Keratinocyte (primary cell): Measurements from ENCODE around the gene ECHDC1. TPM values are rescaled to one million over a fixed set of nuclear protein-coding genes. Genes with fewer than 3 reads are reported as not detected.

Source experiments
- DNase-seq: peaks from one replicate; pipeline ENCODE4 v3.0.0-alpha.2; 2011; ENCODE audit warnings: low read depth, missing footprints, low spot score
- FAIRE-seq: peaks from 2 replicates; lab custom pipeline; 2011; peaks lifted over from hg19 to GRCh38; lab: Jason Lieb, UNC
- H2AFZ ChIP-seq: 2 replicates; pipeline ENCODE4 v1.6.0; 2012; ENCODE audit warnings: low read length, control low read depth, inconsistent platforms; ENCODE audit not compliant: control insufficient read depth
- H3K27ac ChIP-seq: 2 replicates; pipeline ENCODE4 v1.5.1; 2011; ENCODE audit warnings: low read length; ENCODE audit not compliant: control insufficient read depth, insufficient read depth
- H3K27me3 ChIP-seq: 3 replicates; pipeline ENCODE4 v1.6.0; 2011; ENCODE audit warnings: low read length; ENCODE audit not compliant: control insufficient read depth, insufficient read depth; ENCODE audit errors: extremely low read depth
- H3K36me3 ChIP-seq, 2 experiments: 2 replicates in 1 of 2; 3 replicates in 1 of 2; pipeline ENCODE4 v1.5.1; 2011; ENCODE audit warnings: low read length in 2 of 2, mild to moderate bottlenecking in 1 of 2; ENCODE audit not compliant: control insufficient read depth in 2 of 2, insufficient read depth in 2 of 2; ENCODE audit errors: extremely low read depth in 1 of 2
- H3K4me1 ChIP-seq: 3 replicates; pipeline ENCODE4 v1.5.1; 2011; ENCODE audit warnings: low read length; ENCODE audit not compliant: control insufficient read depth, insufficient read depth; ENCODE audit errors: extremely low read depth
- H3K4me2 ChIP-seq: 3 replicates; pipeline ENCODE4 v1.6.0; 2011; ENCODE audit warnings: low read depth, low read length; ENCODE audit not compliant: control insufficient read depth, insufficient read depth; ENCODE audit errors: extremely low read depth
- H3K4me3 ChIP-seq, 3 experiments: fragments of 200-600 bp in 1 of 3; sonication (generic) in 1 of 3; 2 replicates in 2 of 3; 3 replicates in 1 of 3; pipeline ENCODE4 v1.5.1; 2011 to 2016; ENCODE audit warnings: low read length in 3 of 3, mild to moderate bottlenecking in 3 of 3, control low read depth in 2 of 3, inconsistent platforms in 1 of 3, low read depth in 1 of 3, mixed read lengths in 1 of 3, mixed run types in 1 of 3, moderate library complexity in 1 of 3; ENCODE audit not compliant: control insufficient read depth in 2 of 3, insufficient read depth in 2 of 3; ENCODE audit errors: extremely low read depth in 1 of 3
- H3K79me2 ChIP-seq: 2 replicates; pipeline ENCODE4 v1.6.0; 2012; ENCODE audit warnings: low read length; ENCODE audit not compliant: control insufficient read depth, insufficient read depth
- H3K9ac ChIP-seq: 3 replicates; pipeline ENCODE4 v1.6.0; 2011; ENCODE audit warnings: low read length; ENCODE audit not compliant: control insufficient read depth, insufficient read depth; ENCODE audit errors: extremely low read depth
- H3K9me1 ChIP-seq: 3 replicates; pipeline ENCODE4 v1.6.0; 2011; ENCODE audit warnings: low read length; ENCODE audit not compliant: control insufficient read depth, insufficient read depth; ENCODE audit errors: extremely low read depth
- H3K9me3 ChIP-seq: 2 replicates; pipeline ENCODE4 v1.5.1; 2012; ENCODE audit warnings: low read depth, low read length; ENCODE audit not compliant: control insufficient read depth
- H4K20me1 ChIP-seq: 3 replicates; pipeline ENCODE4 v1.6.0; 2011; ENCODE audit warnings: low read length; ENCODE audit not compliant: control insufficient read depth, insufficient read depth; ENCODE audit errors: extremely low read depth
- CTCF ChIP-seq, 3 experiments: IDR thresholded peaks in 1 of 3; conservative IDR thresholded peaks in 1 of 3; optimal IDR thresholded peaks in 1 of 3; 2 replicates in 2 of 3; 3 replicates in 1 of 3; pipeline versions ENCODE3 to v1.5.1; 2011; ENCODE audit warnings: low read length in 3 of 3, mild to moderate bottlenecking in 3 of 3, moderate library complexity in 2 of 3, control low read depth in 1 of 3, inconsistent platforms in 1 of 3; ENCODE audit not compliant: insufficient read depth in 2 of 3; ENCODE audit errors: extremely low read depth in 1 of 3
- EZH2 ChIP-seq: IDR thresholded peaks from one replicate; pipeline ENCODE4 v1.6.1; 2012; ENCODE audit warnings: inconsistent platforms, mild to moderate bottlenecking, low read length, moderate library complexity
- dilution Hi-C: fragments of 300-500 bp; cut with MboI; formaldehyde crosslinking; loops from one replicate; pipeline ENCODE4 v1.7.0; 2020; ENCODE audit warnings: low sequenced_read_pairs; ENCODE audit not compliant: extremely low pct_ligation_motif_present
- polyA plus RNA-seq, 5 experiments: library from polyadenylated mRNA; depleted of rRNA in 3 of 5; stranded (reverse) in 3 of 5; stranded (forward) in 1 of 5; unstranded in 1 of 5; fragments of >200 nt; gene quantifications; 1 replicate in 1 of 5; 2 replicates in 3 of 5; 3 replicates in 1 of 5; pipeline versions ENCODE4 v1.2.1 to v1.2.3, GENCODE V29; 2011 to 2012; ENCODE audit warnings: missing spikeins in 2 of 5, low read depth in 1 of 5, low replicate concordance in 1 of 5

Gene ECHDC1
- polyA plus RNA-seq, 1 donor (not counting 4 experiments of a cell fraction or from before 2014, with no cell fraction given): 56.9 TPM

GRCh38 chr6:127381384-127381783 is 38.0 kb upstream of the ECHDC1 start:
- Histone ChIP-seq H3K27me3 (no peaks in the 10 kb centered on the region), H3K36me3 (no peaks in the 10 kb centered on the region), H2AFZ (no peak overlapping the region), H4K20me1 (no peaks in the 10 kb centered on the region), H3K79me2 (no peaks in the 10 kb centered on the region), H3K4me1 (no peaks in the 10 kb centered on the region), H3K4me3 (no peak overlapping the region), H3K9ac (no peak overlapping the region), H3K27ac (no peak overlapping the region), H3K9me1 (no peaks in the 10 kb centered on the region), H3K9me3 (no peaks in the 10 kb centered on the region), H3K4me2 (no peak overlapping the region)
- no peak for DNase-seq
- TF ChIP-seq EZH2 (no peak), CTCF (optimal IDR thresholded peaks at IDR 0.05 in 1 of 3, IDR thresholded peaks at IDR 0.05 in 1 of 3, conservative IDR thresholded peaks at IDR 0.05 in 1 of 3; ENCODE audit: extremely low read depth in 1 of 3, insufficient read depth in 2 of 3, low read length in 3 of 3) (no peak)
- no peak for FAIRE-seq
- dilution Hi-C loops: no loop called here

GRCh38 chr6:127376685-127377084 is 33.3 kb upstream of the ECHDC1 start:
- Histone ChIP-seq H2AFZ (no peak overlapping the region), H3K9ac (no peak overlapping the region), H4K20me1 (no peaks in the 10 kb centered on the region), H3K36me3 (no peaks in the 10 kb centered on the region), H3K79me2 (no peaks in the 10 kb centered on the region), H3K4me1 (no peaks in the 10 kb centered on the region), H3K27me3 (no peaks in the 10 kb centered on the region), H3K4me3 (no peak overlapping the region), H3K4me2 (no peak overlapping the region), H3K9me1 (no peaks in the 10 kb centered on the region), H3K27ac (no peak overlapping the region), H3K9me3 (no peaks in the 10 kb centered on the region)
- no peak for DNase-seq
- TF ChIP-seq CTCF (optimal IDR thresholded peaks at IDR 0.05 in 1 of 3, IDR thresholded peaks at IDR 0.05 in 1 of 3, conservative IDR thresholded peaks at IDR 0.05 in 1 of 3; ENCODE audit: extremely low read depth in 1 of 3, insufficient read depth in 2 of 3, low read length in 3 of 3): no peak
- no peak for FAIRE-seq
- dilution Hi-C loops: no loop called here
